K562 (cell line): Measurements from ENCODE around the gene ZSWIM4. TPM values are rescaled to one million over a fixed set of nuclear protein-coding genes. Genes with fewer than 3 reads are reported as not detected.

ENCODE experiments used
- CBFB ChIP-seq: sonication (generic); formaldehyde crosslinking; IDR thresholded peaks from 2 replicates; pipeline ENCODE4 v1.4.0; 2020; ENCODE audit warnings: mild to moderate bottlenecking, missing genetic modification reagents
- CHD7 ChIP-seq: fragments of 200-600 bp; sonication (generic); IDR thresholded peaks from one replicate; pipeline ENCODE4 v1.6.1; 2012; ENCODE audit warnings: mild to moderate bottlenecking, low read depth, low read length, inconsistent platforms
- CXXC5 ChIP-seq: fragments of 250-450 bp; sonication (Bioruptor Pico); IDR thresholded peaks from 2 replicates; pipeline ENCODE4 v1.8.0; 2022; ENCODE audit warnings: inconsistent platforms, mild to moderate bottlenecking, moderate library complexity
- FOXP1 ChIP-seq: sonication (generic); formaldehyde crosslinking; IDR thresholded peaks from 2 replicates; pipeline ENCODE4 v1.8.0; 2022; ENCODE audit warnings: mild to moderate bottlenecking, missing genetic modification reagents
- KDM1A ChIP-seq, 2 experiments: fragments of 450-650 bp; IDR thresholded peaks; 2 replicates each; pipeline ENCODE4 v1.6.1; 2016; ENCODE audit warnings: mild to moderate bottlenecking in 2 of 2
- MAFF ChIP-seq: IDR thresholded peaks from 2 replicates; pipeline ENCODE4 v1.6.1; 2012; ENCODE audit warnings: low read length, improper control_type of control experiment
- MITF ChIP-seq: IDR thresholded peaks from 2 replicates; pipeline ENCODE4 v1.6.1; 2014; ENCODE audit warnings: antibody characterized with exemption
- SETDB1 ChIP-seq: IDR thresholded peaks from one replicate; pipeline ENCODE4 v1.6.1; 2012; ENCODE audit warnings: low read length, control low read depth, inconsistent platforms
- SIX5 ChIP-seq, 2 experiments: IDR thresholded peaks; 2 replicates each; pipeline ENCODE4 v1.6.1; 2011; ENCODE audit warnings: low read length in 2 of 2, borderline replicate concordance in 1 of 2, low read depth in 1 of 2, mild to moderate bottlenecking in 1 of 2, moderate library complexity in 1 of 2; ENCODE audit not compliant: insufficient read depth in 1 of 2
- ZNF239 ChIP-seq: fragments of 250-450 bp; sonication (Bioruptor Pico); IDR thresholded peaks from 2 replicates; pipeline ENCODE4 v1.4.0; 2020; ENCODE audit warnings: mild to moderate bottlenecking
- ZNF639 ChIP-seq, 2 experiments: fragments of 200-800 bp in 1 of 2; sonication (Bioruptor generic) in 1 of 2; sonication (generic) in 1 of 2; formaldehyde crosslinking in 1 of 2; IDR thresholded peaks in 1 of 2; conservative IDR thresholded peaks in 1 of 2; 2 replicates each; pipeline versions ENCODE4 v1.5.0 to v1.6.1; 2016 to 2020; ENCODE audit warnings: missing compliant biosample characterization in 1 of 2, missing genetic modification characterization in 1 of 2, missing genetic modification reagents in 1 of 2
- ZNF707 ChIP-seq: fragments of 250-450 bp; sonication (Bioruptor Pico); conservative IDR thresholded peaks from 2 replicates; pipeline ENCODE4 v1.8.0; 2022; ENCODE audit warnings: inconsistent platforms, mild to moderate bottlenecking, moderate library complexity
- polyA plus RNA-seq, 8 experiments: library from polyadenylated mRNA; depleted of rRNA in 4 of 8; stranded (reverse) in 5 of 8; unstranded in 3 of 8; fragments of >200 nt; fragmentation: Nextera tagmentation in 2 of 8; fragmentation: Illumina TruSeq in 1 of 8; extraction: Ambion mirVana in 2 of 8; extraction: Trizol in 1 of 8; gene quantifications; 2 replicates each; pipeline versions ENCODE4 v1.2.1 to v1.2.3, GENCODE V29; 2011 to 2014; ENCODE audit warnings: inconsistent platforms in 1 of 8, missing spikeins in 1 of 8
- total RNA-seq, 7 experiments: library from RNA; depleted of rRNA in 6 of 7; stranded (reverse); fragments of >200 nt in 6 of 7; fragmentation: Illumina TruSeq in 2 of 7; extraction: Trizol in 2 of 7; gene quantifications; 2 replicates each; pipeline versions ENCODE4 v1.2.1 to v1.2.3, GENCODE V29; 2011 to 2021; ENCODE audit warnings: low replicate concordance in 1 of 7

The ZSWIM4 gene
- total and polyA plus RNA-seq, 9 of the 15 experiments (the other 6 are each of a cell fraction or from before 2014, with no cell fraction given) = 0.25 to 3.7 (median 0.79) TPM; not detected in 2

GRCh38 chr19:13794757-13795589 is at the start of gene ZSWIM4 (continued):
- TF ChIP-seq MITF = no peak
- no peak for TF ChIP-seq SIX5 (IDR thresholded peaks at IDR 0.05; ENCODE audit: borderline replicate concordance in 1 of 2, insufficient read depth in 1 of 2, low read depth in 1 of 2, low read length in 2 of 2)
- no peak for TF ChIP-seq ZNF639 (CRISPR knock-in tag; conservative IDR thresholded peaks at IDR 0.05 in 1 of 2, IDR thresholded peaks at IDR 0.05 in 1 of 2)
- no peak for TF ChIP-seq SETDB1
- no peak for TF ChIP-seq MAFF
- no peak for TF ChIP-seq ZNF239 (CRISPR knock-in tag)
- TF ChIP-seq CBFB (CRISPR knock-in tag) = no peak
- TF ChIP-seq CHD7 = no peak
- TF ChIP-seq FOXP1 (CRISPR knock-in tag) = peak; percentile 76; the same call in 1 of the 2 replicates
- no peak for TF ChIP-seq ZNF707 (CRISPR knock-in tag)
- TF ChIP-seq KDM1A (IDR thresholded peaks at IDR 0.05) = peak; percentile 93 to 97
- peak; percentile 85 for TF ChIP-seq CXXC5 (CRISPR knock-in tag)
